ENCODE results near the gene GMDS. TPM values are rescaled to one million over a fixed set of nuclear protein-coding genes. Genes with fewer than 3 reads are reported as not detected.

Gene GMDS
- total and polyA plus RNA-seq, 2 of the 13 experiments (the other 11 are each of a cell fraction or from before 2014, with no cell fraction given), result 64.4 to 112 TPM

DNA sequence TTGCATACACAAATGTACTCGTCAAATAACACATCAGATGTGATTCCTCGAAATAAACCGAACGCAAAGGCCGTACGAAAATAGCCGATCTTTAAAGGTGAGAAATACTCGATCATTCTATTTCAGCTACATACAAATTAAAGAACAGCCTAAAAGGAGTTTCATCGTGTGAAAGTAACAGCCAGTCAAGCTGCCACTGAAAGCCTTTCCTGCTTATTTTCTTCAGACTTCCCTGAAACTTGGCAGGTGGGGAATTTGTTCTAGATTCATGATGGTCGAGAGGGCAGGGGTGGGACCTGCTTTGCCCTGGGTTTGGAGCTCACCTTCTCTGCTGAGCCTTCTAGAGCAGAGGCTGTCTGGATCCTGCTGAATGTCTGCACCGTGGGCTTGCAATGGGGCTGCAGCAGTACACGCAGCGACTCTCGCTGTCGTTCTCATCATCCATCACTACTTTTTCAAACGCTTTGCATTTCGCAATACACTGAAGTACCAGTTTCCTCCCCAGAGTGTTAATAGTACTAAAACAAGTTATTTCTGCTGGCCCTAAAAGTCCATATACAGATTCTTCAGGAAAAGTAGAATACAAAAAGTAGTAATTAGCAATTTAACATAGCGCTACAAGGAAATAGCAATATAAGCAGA, 619.5 kb downstream of the GMDS start:
- intact Hi-C loops (cut with micrococcal nuclease; ENCODE audit: unreplicated experiment), result no loop called here
- TF ChIP-seq CEBPB (IDR thresholded peaks at IDR 0.05; ENCODE audit: borderline replicate concordance, low read depth, low read length) (peak; percentile 89), ZNF275 (CRISPR knock-in tag; IDR thresholded peaks at IDR 0.05; ENCODE audit: borderline replicate concordance) (no peak), MAFK (conservative IDR thresholded peaks at IDR 0.05 in 1 of 2, IDR thresholded peaks at IDR 0.05 in 1 of 2; ENCODE audit: low read length in 2 of 2) (peak in 1 of 2 experiments; percentile 31; a peak in 1 of 4 replicates), NFE2L1 (CRISPR knock-in tag; IDR thresholded peaks at IDR 0.05; ENCODE audit: borderline replicate concordance) (no peak)
- BruUV-seq (replicated peaks), result no TSS peak
- Histone ChIP-seq H3K4me1 (ENCODE audit: insufficient read depth, low read length) (no peaks in the 10 kb centered on the region), H3K27ac (ENCODE audit: extremely low read length, insufficient read depth, low read length) (no peak overlapping the region), H3K9ac (ENCODE audit: insufficient read depth, low read depth, low read length) (no peak overlapping the region), H3K4me2 (ENCODE audit: low read depth, low read length) (no peak overlapping the region), H3K9me3 (ENCODE audit: low read length) (no peaks in the 10 kb centered on the region), H3K36me3 (replicated peaks in 1 of 2; ENCODE audit: control insufficient read depth in 1 of 2, insufficient read depth in 2 of 2, low read length in 2 of 2) (peaks cover 4 to 36% of the 10 kb centered on the region in 2 experiments), H3K4me3 (replicated peaks in 1 of 3; ENCODE audit: insufficient read depth in 1 of 3, low read depth in 2 of 3, low read length in 3 of 3) (no peak overlapping the region), H4K20me1 (ENCODE audit: insufficient read depth, low read length) (no peaks in the 10 kb centered on the region; the same call in 1 of the 2 replicates), H3K79me2 (ENCODE audit: insufficient read depth, low read length) (no peaks in the 10 kb centered on the region), H3K27me3 (ENCODE audit: control insufficient read depth in 1 of 2, insufficient read depth in 2 of 2, low read length in 2 of 2) (no peaks in the 10 kb centered on the region), H2AFZ (ENCODE audit: low read length) (no peak overlapping the region)
- ChIA-PET POLR2A (no interaction called here), CTCF (ENCODE audit: low intra/inter-chr PET ratio, low total read pairs) (no interaction called here)
- FAIRE-seq (no peak), DNase-seq (ENCODE audit: low spot score) (no peak), ATAC-seq (no peak)
- in situ Hi-C loops (cut with HindIII; ENCODE audit: extremely low pct_ligation_motif_present, low pct_unique_long_range_greater_than_20kb), result no loop called here
- WGBS (ENCODE audit: low lambda C conversion rate), result 95% methylated on average over 18 of the region's 18 CpGs
